Activated T-helper 17 cell treated with anti-CD3 and anti-CD28 coated beads, Interleukin-2, amount 50 U/mL, for 72 hours (primary cell): ENCODE data around the gene C11orf86. TPM values are rescaled to one million over a fixed set of nuclear protein-coding genes. Genes with fewer than 3 reads are reported as not detected.

Source experiments
- ATAC-seq: fragments of 150-1000 bp; cut with Tn5 transposase; replicated peaks from 2 replicates; pipeline ENCODE4 v1.10.0; 2021; ENCODE audit warnings: mild to moderate bottlenecking, moderate library complexity
- H3K27ac Mint-ChIP-seq: one replicate; pipeline ENCODE4 v1.8.0; 2022; ENCODE audit warnings: mixed read lengths
- H3K27me3 Mint-ChIP-seq: one replicate; pipeline ENCODE4 v1.8.0; 2022; ENCODE audit warnings: mixed read lengths
- H3K36me3 Mint-ChIP-seq: one replicate; pipeline ENCODE4 v1.8.0; 2022; ENCODE audit warnings: low read depth, mild to moderate bottlenecking, mixed read lengths
- H3K4me1 Mint-ChIP-seq: one replicate; pipeline ENCODE4 v1.8.0; 2022; ENCODE audit warnings: mixed read lengths
- H3K4me3 Mint-ChIP-seq: one replicate; pipeline ENCODE4 v1.8.0; 2022; ENCODE audit warnings: mild to moderate bottlenecking, mixed read lengths
- H3K9me3 Mint-ChIP-seq: one replicate; pipeline ENCODE4 v1.8.0; 2022; ENCODE audit warnings: mixed read lengths
- total RNA-seq, 2 donors: library from RNA; stranded (reverse); gene quantifications; one replicate each; pipeline ENCODE4 v1.2.3, GENCODE V29; 2022

C11orf86 gene
- not detected for total RNA-seq

GRCh38 chr11:66974724-66975404 lies at the start of gene C11orf86:
Gene C11orf86, plus strand, starts transcription at chr11:66975304. Its CDS starts 59 bp downstream, at chr11:66975363.
- H3K9me3 Mint-ChIP-seq: no peaks in the 10 kb centered on the region
- no peak for ATAC-seq
- peaks cover 11% of the 10 kb centered on the region for H3K4me1 Mint-ChIP-seq
- peaks cover 11% of the 10 kb centered on the region for H3K27me3 Mint-ChIP-seq
- H3K4me3 Mint-ChIP-seq: no peak within 1 kb of the TSS
- H3K36me3 Mint-ChIP-seq: no peaks in the 10 kb centered on the region
- H3K27ac Mint-ChIP-seq: peak within 1 kb of the TSS; percentile 63

DNA sequence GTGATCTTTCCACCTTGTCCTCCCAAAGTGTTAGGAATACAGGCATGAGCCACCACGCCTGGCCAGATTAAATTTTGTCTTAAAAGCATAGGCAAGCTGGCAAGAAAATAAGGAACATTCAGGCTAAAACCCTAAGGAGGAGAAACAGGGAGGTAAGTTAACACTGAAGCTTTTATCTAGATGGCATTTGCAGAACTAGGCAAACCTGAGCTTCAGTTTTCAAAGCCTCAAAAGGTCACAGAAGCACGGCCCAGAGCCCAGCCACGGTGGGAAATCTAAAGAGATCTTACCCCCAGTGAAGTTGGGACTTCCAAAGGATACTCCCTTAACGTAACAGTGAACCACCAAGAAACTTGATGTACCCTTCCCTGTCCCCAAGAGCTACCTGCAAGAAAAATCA lies 45.4 kb upstream of the C11orf86 start:
- H3K27me3 Mint-ChIP-seq: peaks cover 4% of the 10 kb centered on the region
- H3K4me1 Mint-ChIP-seq: peaks cover 5% of the 10 kb centered on the region
- H3K36me3 Mint-ChIP-seq: no peaks in the 10 kb centered on the region
- H3K9me3 Mint-ChIP-seq: no peaks in the 10 kb centered on the region
- no peak for ATAC-seq
- H3K4me3 Mint-ChIP-seq: no peak overlapping the region
- no peak overlapping the region for H3K27ac Mint-ChIP-seq

DNA sequence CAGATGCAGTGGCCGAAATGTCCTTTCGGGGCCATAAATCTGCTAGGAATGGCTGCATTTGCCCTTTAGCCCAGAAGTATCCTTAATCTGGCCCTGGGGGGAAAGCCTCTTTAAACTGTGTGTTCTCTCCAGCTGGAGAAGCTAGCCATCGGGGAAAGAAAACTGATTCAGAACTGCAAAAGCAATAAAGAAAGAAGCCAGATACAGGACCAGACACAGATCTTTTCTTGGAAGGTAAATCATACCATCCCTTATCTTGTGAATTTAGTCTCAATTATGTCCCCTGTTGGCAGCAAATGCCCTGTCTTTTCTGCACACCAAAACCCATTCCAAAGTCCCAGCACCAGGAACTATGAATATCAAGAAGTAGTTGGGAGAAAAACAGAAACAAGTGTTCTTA lies 42.6 kb upstream of the C11orf86 start:
- Mint-ChIP-seq H3K4me1 (peaks cover 5% of the 10 kb centered on the region), H3K4me3 (no peak overlapping the region), H3K27me3 (peaks cover 4% of the 10 kb centered on the region), H3K27ac (no peak overlapping the region), H3K36me3 (no peaks in the 10 kb centered on the region), H3K9me3 (no peaks in the 10 kb centered on the region)
- ATAC-seq: no peak

DNA sequence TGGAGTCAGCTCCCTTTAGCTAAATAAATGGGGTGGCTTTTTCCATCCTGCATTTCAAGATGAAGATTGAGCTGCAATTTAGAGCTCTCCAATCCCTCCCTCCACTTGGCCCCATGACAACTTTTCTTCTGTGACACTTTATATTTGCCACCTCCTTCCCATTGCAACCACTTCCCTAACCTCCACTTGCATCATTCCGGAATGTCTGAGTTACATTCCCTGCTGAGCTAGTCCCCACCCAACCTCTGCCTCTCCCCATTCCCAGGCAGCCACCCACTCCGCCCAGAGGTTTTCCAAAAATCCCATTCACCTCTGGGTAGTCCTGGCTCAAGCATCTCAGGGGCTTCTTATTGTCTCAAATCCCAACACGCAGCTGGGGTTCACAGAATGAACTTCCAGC lies 41.6 kb upstream of the C11orf86 start:
- H3K4me3 Mint-ChIP-seq: no peak overlapping the region
- H3K27me3 Mint-ChIP-seq: peaks cover 4% of the 10 kb centered on the region
- ATAC-seq: no peak
- no peaks in the 10 kb centered on the region for H3K36me3 Mint-ChIP-seq
- H3K4me1 Mint-ChIP-seq: peaks cover 5% of the 10 kb centered on the region
- no peaks in the 10 kb centered on the region for H3K9me3 Mint-ChIP-seq
- no peak overlapping the region for H3K27ac Mint-ChIP-seq

DNA sequence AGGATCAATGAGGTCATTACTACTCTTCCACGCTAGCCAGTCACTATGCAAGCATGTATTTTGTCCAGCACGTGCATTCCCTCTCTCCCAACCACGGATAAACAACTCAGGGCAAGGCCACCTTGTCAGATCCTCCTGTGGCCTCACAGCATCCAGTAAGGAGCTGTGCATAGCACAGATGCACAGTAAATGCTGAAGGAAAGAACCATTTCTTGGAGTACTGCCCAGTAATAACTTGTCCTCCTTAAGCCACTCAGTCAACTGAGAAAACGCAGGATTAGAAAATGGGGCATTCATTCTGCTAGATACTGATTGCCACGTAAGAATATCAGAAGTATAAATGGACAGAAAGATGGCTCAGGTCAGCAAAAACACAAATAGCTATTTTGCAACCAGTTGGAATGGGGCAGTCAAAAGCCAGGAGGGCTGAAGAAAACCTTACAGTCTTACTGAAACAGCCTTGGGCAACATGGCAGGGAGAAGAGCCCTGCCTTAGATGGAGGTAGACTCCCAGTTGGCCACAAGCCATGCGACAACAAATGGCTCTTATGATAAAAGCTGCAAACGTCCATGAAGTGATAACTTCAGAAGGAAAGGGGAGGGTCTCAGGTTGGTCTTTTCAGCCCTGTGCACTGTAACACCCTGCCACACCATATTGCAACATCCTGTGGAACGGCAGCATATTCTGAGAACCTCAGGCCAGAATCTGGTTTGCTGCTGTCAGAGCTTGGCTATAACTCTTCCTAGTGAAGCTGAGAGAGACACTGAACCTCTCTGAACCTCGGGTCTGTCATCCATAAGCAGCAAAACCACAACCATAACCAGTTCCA lies 39.9 kb upstream of the C11orf86 start:
- H3K27ac Mint-ChIP-seq: no peak overlapping the region
- peaks cover 5% of the 10 kb centered on the region for H3K4me1 Mint-ChIP-seq
- no peaks in the 10 kb centered on the region for H3K9me3 Mint-ChIP-seq
- H3K27me3 Mint-ChIP-seq: peaks cover 4% of the 10 kb centered on the region
- H3K4me3 Mint-ChIP-seq: no peak overlapping the region
- H3K36me3 Mint-ChIP-seq: no peaks in the 10 kb centered on the region
- no peak for ATAC-seq

GRCh38 chr11:66936311-66936711 lies 38.8 kb upstream of the C11orf86 start:
- no peak for ATAC-seq
- no peaks in the 10 kb centered on the region for H3K9me3 Mint-ChIP-seq
- H3K4me3 Mint-ChIP-seq: no peak overlapping the region
- peaks cover 5% of the 10 kb centered on the region for H3K4me1 Mint-ChIP-seq
- no peak overlapping the region for H3K27ac Mint-ChIP-seq
- no peaks in the 10 kb centered on the region for H3K36me3 Mint-ChIP-seq
- peaks cover 4% of the 10 kb centered on the region for H3K27me3 Mint-ChIP-seq

DNA sequence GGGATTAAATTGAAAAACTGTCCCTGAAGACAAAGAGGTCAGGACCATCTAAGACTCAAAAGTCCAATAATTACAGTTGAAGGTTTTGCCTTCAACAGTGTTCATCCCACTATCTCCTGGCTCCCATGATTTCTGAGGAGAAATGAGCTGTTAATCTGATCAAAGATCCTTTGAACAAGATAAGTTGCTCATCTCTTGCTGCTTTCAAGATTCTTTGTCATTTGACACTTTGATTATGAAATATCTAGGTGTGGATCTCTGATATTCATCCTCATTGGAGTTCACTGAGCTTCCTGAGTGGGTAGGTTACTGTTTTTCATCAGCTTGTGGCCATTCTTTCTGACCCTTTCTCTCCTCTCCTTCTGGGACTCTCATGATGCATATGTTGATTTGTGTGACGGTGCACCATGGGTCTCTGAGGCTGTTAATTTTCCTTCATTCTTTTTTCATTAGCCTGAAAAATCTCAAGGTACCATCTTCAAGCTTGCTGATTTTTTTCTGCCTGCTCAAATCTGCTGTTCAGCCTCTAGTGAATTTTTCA lies 37.8 kb upstream of the C11orf86 start:
- no peaks in the 10 kb centered on the region for H3K36me3 Mint-ChIP-seq
- no peak for ATAC-seq
- H3K27me3 Mint-ChIP-seq: peaks cover 4% of the 10 kb centered on the region
- peaks cover 5% of the 10 kb centered on the region for H3K4me1 Mint-ChIP-seq
- no peak overlapping the region for H3K4me3 Mint-ChIP-seq
- H3K9me3 Mint-ChIP-seq: no peaks in the 10 kb centered on the region
- H3K27ac Mint-ChIP-seq: no peak overlapping the region

- H3K4me3 Mint-ChIP-seq: no peak overlapping the region
- no peaks in the 10 kb centered on the region for H3K9me3 Mint-ChIP-seq
- H3K36me3 Mint-ChIP-seq: no peaks in the 10 kb centered on the region
- peaks cover 5% of the 10 kb centered on the region for H3K4me1 Mint-ChIP-seq
- no peak for ATAC-seq
- H3K27me3 Mint-ChIP-seq: no peaks in the 10 kb centered on the region
- no peak overlapping the region for H3K27ac Mint-ChIP-seq
Measured at GRCh38 chr11:66938582-66939135, 36.4 kb upstream of the C11orf86 start.

- H3K27ac Mint-ChIP-seq: peak overlapping the region; percentile 88
- no peak overlapping the region for H3K4me3 Mint-ChIP-seq
- no peaks in the 10 kb centered on the region for H3K36me3 Mint-ChIP-seq
- H3K4me1 Mint-ChIP-seq: peaks cover 4% of the 10 kb centered on the region
- H3K27me3 Mint-ChIP-seq: no peaks in the 10 kb centered on the region
- no peaks in the 10 kb centered on the region for H3K9me3 Mint-ChIP-seq
- peak; percentile 98 for ATAC-seq
Measured at GRCh38 chr11:66950112-66950535, 25.0 kb upstream of the C11orf86 start.

DNA sequence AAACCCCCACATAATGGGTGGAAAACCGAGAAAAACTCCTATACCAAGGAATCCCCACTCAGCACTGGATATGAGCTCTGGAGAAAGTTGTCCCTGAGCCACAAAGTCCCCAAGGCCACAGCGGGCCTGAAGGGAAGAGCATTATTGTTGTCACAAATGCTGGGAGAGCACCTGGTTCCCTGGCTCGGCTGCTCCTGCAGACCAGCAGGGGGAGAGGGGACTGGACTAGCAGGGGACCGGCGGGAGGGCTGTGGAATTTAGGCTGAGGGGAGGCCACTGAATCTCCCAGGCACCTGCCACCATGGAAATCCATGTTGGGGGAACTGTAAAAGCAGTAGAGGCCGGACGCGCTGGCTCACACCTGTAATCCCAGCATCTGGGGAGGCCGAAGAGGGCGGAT lies 24.0 kb upstream of the C11orf86 start:
- H3K27me3 Mint-ChIP-seq: no peaks in the 10 kb centered on the region
- no peak overlapping the region for H3K4me3 Mint-ChIP-seq
- ATAC-seq: no peak
- peak overlapping the region; percentile 88 for H3K27ac Mint-ChIP-seq
- H3K9me3 Mint-ChIP-seq: no peaks in the 10 kb centered on the region
- peaks cover 4% of the 10 kb centered on the region for H3K4me1 Mint-ChIP-seq
- no peaks in the 10 kb centered on the region for H3K36me3 Mint-ChIP-seq

GRCh38 chr11:66951927-66952337 lies 23.2 kb upstream of the C11orf86 start:
- no peaks in the 10 kb centered on the region for H3K9me3 Mint-ChIP-seq
- H3K36me3 Mint-ChIP-seq: no peaks in the 10 kb centered on the region
- peaks cover 7% of the 10 kb centered on the region for H3K4me1 Mint-ChIP-seq
- H3K4me3 Mint-ChIP-seq: no peak overlapping the region
- no peak overlapping the region for H3K27ac Mint-ChIP-seq
- ATAC-seq: no peak
- no peaks in the 10 kb centered on the region for H3K27me3 Mint-ChIP-seq

DNA sequence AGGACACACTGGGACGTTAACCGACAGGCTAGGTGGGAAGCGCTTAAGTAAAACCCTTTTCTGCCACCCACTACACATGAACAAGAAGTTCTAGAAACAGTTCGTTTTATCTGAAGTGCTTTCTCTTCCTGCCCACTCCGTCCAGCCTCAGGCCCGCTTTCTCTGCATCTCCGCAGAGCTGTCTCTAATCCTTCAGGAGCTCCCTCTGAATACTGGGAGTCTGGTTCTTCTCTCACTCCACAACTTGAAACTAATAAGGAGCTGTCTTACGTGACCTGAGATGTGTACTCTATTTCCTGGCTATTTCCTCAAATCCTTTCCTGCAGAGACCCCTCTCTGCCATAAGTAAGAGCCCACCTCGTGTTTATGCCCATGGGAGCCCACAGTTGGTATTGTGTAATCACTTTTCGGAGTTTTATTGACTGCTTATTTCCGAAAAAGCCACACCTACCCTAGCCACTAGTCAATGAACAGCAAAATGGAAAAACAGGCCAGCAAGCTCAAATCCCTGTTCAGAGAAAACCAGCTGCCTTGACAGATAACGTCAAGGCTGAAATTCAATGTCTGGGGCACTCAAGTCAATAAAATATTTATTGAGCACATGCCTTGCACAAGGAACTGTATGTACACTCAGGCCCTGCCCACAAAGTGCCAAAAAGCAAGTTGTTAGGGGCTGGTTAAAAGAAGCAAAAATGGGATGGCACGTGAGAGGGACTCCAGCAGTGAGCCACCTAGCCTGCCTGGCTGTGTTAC lies 21.8 kb upstream of the C11orf86 start:
- H3K27ac Mint-ChIP-seq: no peak overlapping the region
- no peaks in the 10 kb centered on the region for H3K36me3 Mint-ChIP-seq
- no peaks in the 10 kb centered on the region for H3K9me3 Mint-ChIP-seq
- H3K4me1 Mint-ChIP-seq: peaks cover 8% of the 10 kb centered on the region
- no peak overlapping the region for H3K4me3 Mint-ChIP-seq
- no peaks in the 10 kb centered on the region for H3K27me3 Mint-ChIP-seq
- no peak for ATAC-seq

GRCh38 chr11:66956689-66957290 lies 18.3 kb upstream of the C11orf86 start:
- no peaks in the 10 kb centered on the region for H3K36me3 Mint-ChIP-seq
- no peaks in the 10 kb centered on the region for H3K27me3 Mint-ChIP-seq
- peaks cover 15% of the 10 kb centered on the region for H3K4me1 Mint-ChIP-seq
- no peak for ATAC-seq
- H3K27ac Mint-ChIP-seq: no peak overlapping the region
- peak overlapping the region; percentile 79 for H3K4me3 Mint-ChIP-seq
- H3K9me3 Mint-ChIP-seq: no peaks in the 10 kb centered on the region

- H3K4me1 Mint-ChIP-seq: peaks cover 15% of the 10 kb centered on the region
- peak overlapping the region; percentile 79 for H3K4me3 Mint-ChIP-seq
- no peaks in the 10 kb centered on the region for H3K9me3 Mint-ChIP-seq
- peak; percentile 34 for ATAC-seq
- no peak overlapping the region for H3K27ac Mint-ChIP-seq
- no peaks in the 10 kb centered on the region for H3K27me3 Mint-ChIP-seq
- no peaks in the 10 kb centered on the region for H3K36me3 Mint-ChIP-seq
Measured at GRCh38 chr11:66957971-66958231, 17.2 kb upstream of the C11orf86 start.
